Mesenchymal stem cell (in vitro differentiated cells and primary cell): ENCODE results near the gene SLC1A2.

Experiments
- DNase-seq: peaks from one replicate; pipeline ENCODE4 v3.0.0-alpha.2; 2013
- H2AFZ ChIP-seq: one replicate; pipeline ENCODE4 v1.6.1; 2013; ENCODE audit warnings: low read depth, mild to moderate bottlenecking, control low read depth, inconsistent platforms, low read length, moderate library complexity
- H2AK5ac ChIP-seq: 2 replicates; pipeline ENCODE4 v1.6.1; 2013; ENCODE audit warnings: low read length, moderate library complexity, mild to moderate bottlenecking, inconsistent platforms; ENCODE audit not compliant: severe bottlenecking
- H2BK120ac ChIP-seq: one replicate; pipeline ENCODE4 v1.6.1; 2013; ENCODE audit warnings: low read depth, mild to moderate bottlenecking, inconsistent platforms, low read length, moderate library complexity
- H2BK12ac ChIP-seq, 2 experiments: one replicate each; pipeline ENCODE4 v1.6.1; 2013; ENCODE audit warnings: inconsistent platforms in 2 of 2, low read length in 2 of 2, mild to moderate bottlenecking in 2 of 2, moderate library complexity in 2 of 2, control low read depth in 1 of 2
- H2BK15ac ChIP-seq: one replicate; pipeline ENCODE4 v1.6.1; 2013; ENCODE audit warnings: mild to moderate bottlenecking, low read depth, inconsistent platforms; ENCODE audit not compliant: poor library complexity, severe bottlenecking
- H2BK5ac ChIP-seq: 2 replicates; pipeline ENCODE4 v1.6.1; 2013; ENCODE audit warnings: low read depth, mild to moderate bottlenecking, low read length, control low read depth, inconsistent platforms; ENCODE audit not compliant: poor library complexity, severe bottlenecking
- H3K14ac ChIP-seq, 2 experiments: one replicate each; pipeline ENCODE4 v1.6.1; 2013; ENCODE audit warnings: inconsistent platforms in 2 of 2, low read length in 2 of 2, control low read depth in 1 of 2, mild to moderate bottlenecking in 1 of 2, moderate library complexity in 1 of 2
- H3K18ac ChIP-seq, 2 experiments: one replicate each; pipeline ENCODE4 v1.6.1; 2013; ENCODE audit warnings: inconsistent platforms in 2 of 2, low read length in 2 of 2, control low read depth in 1 of 2, low read depth in 1 of 2, mild to moderate bottlenecking in 1 of 2
- H3K23ac ChIP-seq, 2 experiments: one replicate each; pipeline ENCODE4 v1.6.1; 2013; ENCODE audit warnings: inconsistent platforms in 2 of 2, low read length in 2 of 2, mild to moderate bottlenecking in 2 of 2, moderate library complexity in 2 of 2, control low read depth in 1 of 2
- H3K27ac ChIP-seq: 2 replicates; pipeline ENCODE4 v1.5.1; 2013; ENCODE audit warnings: mild to moderate bottlenecking, moderate library complexity, low read length, control low read depth, inconsistent platforms; ENCODE audit not compliant: poor library complexity, severe bottlenecking
- H3K27me3 ChIP-seq, 2 experiments: 2 replicates each; pipeline versions ENCODE4 v1.6.1 to v1.7.0; 2013; ENCODE audit warnings: low read length in 2 of 2, mild to moderate bottlenecking in 2 of 2, moderate library complexity in 2 of 2, control low read depth in 1 of 2, inconsistent platforms in 1 of 2; ENCODE audit not compliant: control insufficient read depth in 1 of 2, insufficient read depth in 1 of 2
- H3K36me3 ChIP-seq, 2 experiments: 2 replicates each; pipeline versions ENCODE4 v1.6.1 to v1.7.0; 2013; ENCODE audit warnings: low read length in 2 of 2, control low read depth in 1 of 2, inconsistent platforms in 1 of 2, low read depth in 1 of 2, mild to moderate bottlenecking in 1 of 2; ENCODE audit not compliant: insufficient read depth in 2 of 2, control insufficient read depth in 1 of 2
- H3K4ac ChIP-seq, 2 experiments: one replicate each; pipeline ENCODE4 v1.6.1; 2013; ENCODE audit warnings: inconsistent platforms in 2 of 2, low read length in 2 of 2, mild to moderate bottlenecking in 2 of 2, moderate library complexity in 2 of 2, control low read depth in 1 of 2, low read depth in 1 of 2
- H3K4me1 ChIP-seq: 2 replicates; pipeline ENCODE4 v1.6.1; 2013; ENCODE audit warnings: low read depth, low read length, control low read depth; ENCODE audit not compliant: control insufficient read depth, insufficient read depth
- H3K4me2 ChIP-seq: 2 replicates; pipeline ENCODE4 v1.6.1; 2013; ENCODE audit warnings: low read length, mild to moderate bottlenecking, inconsistent platforms; ENCODE audit not compliant: poor library complexity, severe bottlenecking
- H3K4me3 ChIP-seq, 2 experiments: 2 replicates each; pipeline versions ENCODE4 v1.5.1 to v1.7.0; 2013; ENCODE audit warnings: low read length in 2 of 2, mild to moderate bottlenecking in 2 of 2, control low read depth in 1 of 2, low read depth in 1 of 2; ENCODE audit not compliant: insufficient read depth in 1 of 2
- H3K79me1 ChIP-seq: replicated peaks from 2 replicates; pipeline ENCODE4 v1.6.1; 2013; ENCODE audit warnings: mild to moderate bottlenecking, control low read depth, low read length, inconsistent platforms; ENCODE audit not compliant: poor library complexity, severe bottlenecking
- H3K9ac ChIP-seq: 2 replicates; pipeline ENCODE4 v1.7.0; 2013; ENCODE audit warnings: mild to moderate bottlenecking, low read length, moderate library complexity
- H3K9me3 ChIP-seq: 2 replicates; pipeline ENCODE4 v1.7.0; 2013; ENCODE audit warnings: mild to moderate bottlenecking, low read length; ENCODE audit not compliant: control insufficient read depth
- H4K8ac ChIP-seq: one replicate; pipeline ENCODE4 v1.6.1; 2013; ENCODE audit warnings: inconsistent platforms, mild to moderate bottlenecking, low read length, moderate library complexity
- H4K91ac ChIP-seq: one replicate; pipeline ENCODE4 v1.6.1; 2013; ENCODE audit warnings: mild to moderate bottlenecking, low read length, inconsistent platforms
- WGBS: methylation state at CpG from one replicate; pipeline ENCODE4 v1.1.7; 2013; ENCODE audit warnings: mixed read lengths; 5-methylcytosine and 5-hydroxymethylcytosine counted together

SLC1A2 gene

GRCh38 chr11:35298369-35298768 is 121.0 kb downstream of the SLC1A2 start:
- H3K27ac ChIP-seq = no peak overlapping the region
- no peak for DNase-seq
- H3K23ac ChIP-seq = no peak overlapping the region
- H2BK120ac ChIP-seq = no peak overlapping the region
- H2AFZ ChIP-seq = no peak overlapping the region
- no peaks in the 10 kb centered on the region for H3K4me1 ChIP-seq
- H3K36me3 ChIP-seq = peaks cover 0 to 26% of the 10 kb centered on the region in 2 experiments
- no peak overlapping the region for H2BK5ac ChIP-seq
- H2AK5ac ChIP-seq = no peak overlapping the region
- no peak overlapping the region for H3K4me2 ChIP-seq
- no peak overlapping the region for H4K8ac ChIP-seq
- H3K9ac ChIP-seq = no peak overlapping the region
- H4K91ac ChIP-seq = no peak overlapping the region
- H3K14ac ChIP-seq = no peak overlapping the region
- H3K27me3 ChIP-seq = no peaks in the 10 kb centered on the region
- no peak overlapping the region for H3K4me3 ChIP-seq
- WGBS = no CpG with 5 or more reads among the region's 1 CpG
- no peak overlapping the region for H3K4ac ChIP-seq
- H2BK15ac ChIP-seq = no peak overlapping the region
- H3K9me3 ChIP-seq = no peaks in the 10 kb centered on the region
- no peak overlapping the region for H3K18ac ChIP-seq
- H3K79me1 ChIP-seq = no peaks in the 10 kb centered on the region
- no peak overlapping the region for H2BK12ac ChIP-seq

- Histone ChIP-seq H2BK15ac (no peak overlapping the region), H2BK120ac (no peak overlapping the region), H3K4ac (no peak overlapping the region), H3K27ac (no peak overlapping the region), H3K18ac (no peak overlapping the region), H3K4me2 (no peak overlapping the region), H3K4me3 (no peak overlapping the region), H4K8ac (no peak overlapping the region), H2BK12ac (no peak overlapping the region), H2AK5ac (no peak overlapping the region), H2BK5ac (no peak overlapping the region), H4K91ac (no peak overlapping the region), H3K27me3 (no peaks in the 10 kb centered on the region), H3K9me3 (no peaks in the 10 kb centered on the region), H2AFZ (no peak overlapping the region), H3K79me1 (no peaks in the 10 kb centered on the region), H3K9ac (no peak overlapping the region), H3K14ac (no peak overlapping the region), H3K4me1 (no peaks in the 10 kb centered on the region), H3K23ac (no peak overlapping the region), H3K36me3 (peaks cover 0 to 34% of the 10 kb centered on the region in 2 experiments)
- no peak for DNase-seq
- whole genome bisulfite sequencing = 96% methylated on average over 2 of the region's 2 CpGs
Observed at GRCh38 chr11:35295751-35296150, 123.6 kb downstream of the SLC1A2 start.

GRCh38 chr11:35293699-35294098 is 125.7 kb downstream of the SLC1A2 start:
- Histone ChIP-seq H3K4me2 (no peak overlapping the region), H3K36me3 (peaks cover 0 to 19% of the 10 kb centered on the region in 2 experiments), H3K23ac (no peak overlapping the region), H2BK5ac (no peak overlapping the region), H2AFZ (no peak overlapping the region), H2BK15ac (no peak overlapping the region), H3K18ac (no peak overlapping the region), H4K91ac (no peak overlapping the region), H3K9ac (no peak overlapping the region), H3K4me1 (peaks cover 1% of the 10 kb centered on the region), H3K9me3 (no peaks in the 10 kb centered on the region), H3K14ac (no peak overlapping the region), H2AK5ac (no peak overlapping the region), H3K27ac (no peak overlapping the region), H2BK12ac (no peak overlapping the region), H4K8ac (no peak overlapping the region), H2BK120ac (no peak overlapping the region), H3K79me1 (no peaks in the 10 kb centered on the region), H3K4me3 (no peak overlapping the region), H3K27me3 (no peaks in the 10 kb centered on the region), H3K4ac (no peak overlapping the region)
- 100% methylated on average over 3 of the region's 4 CpGs for WGBS
- DNase-seq = no peak

- Histone ChIP-seq H3K4me2 (no peak overlapping the region), H4K8ac (no peak overlapping the region), H3K9ac (no peak overlapping the region), H2BK15ac (no peak overlapping the region), H2BK5ac (no peak overlapping the region), H3K23ac (no peak overlapping the region), H4K91ac (no peak overlapping the region), H3K36me3 (peaks cover 0 to 17% of the 10 kb centered on the region in 2 experiments), H3K9me3 (no peaks in the 10 kb centered on the region), H3K79me1 (no peaks in the 10 kb centered on the region), H2BK120ac (no peak overlapping the region), H2BK12ac (no peak overlapping the region), H3K14ac (no peak overlapping the region), H3K4me1 (peaks cover 1% of the 10 kb centered on the region), H3K27me3 (no peaks in the 10 kb centered on the region), H3K4me3 (no peak overlapping the region), H2AFZ (no peak overlapping the region), H3K27ac (no peak overlapping the region), H3K4ac (no peak overlapping the region), H2AK5ac (no peak overlapping the region), H3K18ac (no peak overlapping the region)
- DNase-seq = no peak
- WGBS = 83% methylated on average over 2 of the region's 3 CpGs
Observed at GRCh38 chr11:35293035-35293434, 126.3 kb downstream of the SLC1A2 start.
